Measurements from ENCODE around the gene SBK1.
"Not testable (repeated sequence)": the region's sequence is repeated elsewhere in the genome, so short reads cannot be mapped to it uniquely, and the experiment has no call there.

SBK1 gene

GRCh38 chr16:28338230-28338629, 45.9 kb downstream of the SBK1 start:
- not testable (repeated sequence) for DNase-seq

GRCh38 chr16:28362600-28362999, 70.3 kb downstream of the SBK1 start:
- DNase-seq = not testable (repeated sequence)

- not testable (repeated sequence) for DNase-seq
These were observed 71.1 kb downstream of the SBK1 start, which contains the start of gene NPIPB6 for GRCh38 chr16:28363408-28363807. TSS of gene NPIPB6 (minus strand) at chr16:28363508. CDS start at chr16:28362822, 686 bp downstream.

GRCh38 chr16:28364268-28365173, 72.2 kb downstream of the SBK1 start:
- not testable (repeated sequence) for DNase-seq

GRCh38 chr16:28367926-28368325, 75.6 kb downstream of the SBK1 start:
- DNase-seq = not testable (repeated sequence)

Measured in activated CD4-positive, alpha-beta T cell treated with anti-CD3 and anti-CD28 coated beads, Interleukin-2, amount 50 U/mL, for 48 hours (primary cell).